Vagina (tissue), 2 donors: ENCODE data around the gene ETS2. TPM values are rescaled to one million over a fixed set of nuclear protein-coding genes. Genes with fewer than 3 reads are reported as not detected.

Source experiments
- DNase-seq, 2 donors: peaks; one replicate each; pipeline ENCODE4 v3.0.0-alpha.2; 2017; ENCODE audit errors: extremely low spot score in 2 of 2
- H3K27ac ChIP-seq: fragments of 200-600 bp; sonication (generic); one replicate; pipeline ENCODE4 v1.5.1; 2019
- H3K27me3 ChIP-seq: fragments of 200-600 bp; sonication (generic); one replicate; pipeline ENCODE4 v1.5.1; 2019
- H3K36me3 ChIP-seq, 2 donors: fragments of 200-600 bp; sonication (generic); one replicate each; pipeline ENCODE4 v1.5.1; 2017 to 2019
- H3K4me1 ChIP-seq: fragments of 200-600 bp; sonication (generic); one replicate; pipeline ENCODE4 v1.5.1; 2019
- H3K4me3 ChIP-seq, 2 donors: fragments of 200-600 bp; sonication (generic); 1 replicate in 1 of 2; 2 replicates in 1 of 2; pipeline ENCODE4 v1.5.1; 2016 to 2019
- H3K9me3 ChIP-seq: fragments of 200-600 bp; sonication (generic); one replicate; pipeline ENCODE4 v1.5.1; 2019
- POLR2A ChIP-seq, 2 donors: fragments of 450-650 bp; IDR thresholded peaks; one replicate each; pipeline ENCODE4 v1.6.1; 2017; ENCODE audit warnings: antibody characterized with exemption in 2 of 2, mild to moderate bottlenecking in 2 of 2, moderate library complexity in 2 of 2
- POLR2AphosphoS5 ChIP-seq, 2 donors: sonication (generic); formaldehyde crosslinking; IDR thresholded peaks; one replicate each; pipeline ENCODE4 v1.9.0; 2017; ENCODE audit warnings: antibody characterized with exemption in 2 of 2, mild to moderate bottlenecking in 2 of 2, low read depth in 1 of 2; ENCODE audit not compliant: insufficient read depth in 1 of 2
- intact Hi-C: fragments of 100-400 bp; cut with DNase I; formaldehyde crosslinking; loops from one replicate; pipeline ENCODE4 v1.15.1; 2023
- total RNA-seq: library from RNA; depleted of rRNA; stranded (reverse); fragments of >200 nt; gene quantifications from one replicate; pipeline ENCODE4 v1.2.3, GENCODE V29; 2016
- TF ChIP-seq, protein P1 (sequence below), 3 experiments: fragments of 450-650 bp in 2 of 3; fragments of 200-600 bp in 1 of 3; sonication (generic) in 1 of 3; IDR thresholded peaks; one replicate each; pipeline ENCODE4 v1.5.1; 2017 to 2019; ENCODE audit warnings: antibody characterized with exemption in 3 of 3, mild to moderate bottlenecking in 2 of 3, moderate library complexity in 2 of 3

The ETS2 gene
- total RNA-seq, 1 donor from 2014 or later, result 134 TPM

GRCh38 chr21:38795475-38795874 is 10.3 kb upstream of the ETS2 start:
- H3K4me3 ChIP-seq, result no peak overlapping the region
- no peaks in the 10 kb centered on the region for H3K27me3 ChIP-seq
- intact Hi-C loops, result no loop called here
- no peak overlapping the region for H3K27ac ChIP-seq
- TF ChIP-seq POLR2AphosphoS5 (IDR thresholded peaks at IDR 0.05; ENCODE audit: insufficient read depth in 1 of 2, low read depth in 1 of 2) (no peak), POLR2A (IDR thresholded peaks at IDR 0.05) (no peak)
- TF ChIP-seq, protein P1, sequence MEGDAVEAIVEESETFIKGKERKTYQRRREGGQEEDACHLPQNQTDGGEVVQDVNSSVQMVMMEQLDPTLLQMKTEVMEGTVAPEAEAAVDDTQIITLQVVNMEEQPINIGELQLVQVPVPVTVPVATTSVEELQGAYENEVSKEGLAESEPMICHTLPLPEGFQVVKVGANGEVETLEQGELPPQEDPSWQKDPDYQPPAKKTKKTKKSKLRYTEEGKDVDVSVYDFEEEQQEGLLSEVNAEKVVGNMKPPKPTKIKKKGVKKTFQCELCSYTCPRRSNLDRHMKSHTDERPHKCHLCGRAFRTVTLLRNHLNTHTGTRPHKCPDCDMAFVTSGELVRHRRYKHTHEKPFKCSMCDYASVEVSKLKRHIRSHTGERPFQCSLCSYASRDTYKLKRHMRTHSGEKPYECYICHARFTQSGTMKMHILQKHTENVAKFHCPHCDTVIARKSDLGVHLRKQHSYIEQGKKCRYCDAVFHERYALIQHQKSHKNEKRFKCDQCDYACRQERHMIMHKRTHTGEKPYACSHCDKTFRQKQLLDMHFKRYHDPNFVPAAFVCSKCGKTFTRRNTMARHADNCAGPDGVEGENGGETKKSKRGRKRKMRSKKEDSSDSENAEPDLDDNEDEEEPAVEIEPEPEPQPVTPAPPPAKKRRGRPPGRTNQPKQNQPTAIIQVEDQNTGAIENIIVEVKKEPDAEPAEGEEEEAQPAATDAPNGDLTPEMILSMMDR (IDR thresholded peaks at IDR 0.05), result no peak
- H3K4me1 ChIP-seq, result peaks cover 6% of the 10 kb centered on the region
- no peaks in the 10 kb centered on the region for H3K9me3 ChIP-seq
- no peak for DNase-seq
- no peaks in the 10 kb centered on the region for H3K36me3 ChIP-seq

- Histone ChIP-seq H3K36me3 (no peaks in the 10 kb centered on the region), H3K4me1 (peaks cover 6% of the 10 kb centered on the region), H3K9me3 (no peaks in the 10 kb centered on the region), H3K27me3 (no peaks in the 10 kb centered on the region), H3K27ac (no peak overlapping the region), H3K4me3 (no peak overlapping the region)
- TF ChIP-seq, protein P1 (IDR thresholded peaks at IDR 0.05), result no peak
- TF ChIP-seq POLR2A (IDR thresholded peaks at IDR 0.05) (no peak), POLR2AphosphoS5 (IDR thresholded peaks at IDR 0.05; ENCODE audit: insufficient read depth in 1 of 2, low read depth in 1 of 2) (no peak)
- intact Hi-C loops, result no loop called here
- DNase-seq, result no peak
Observed at GRCh38 chr21:38796424-38796823, 9.3 kb upstream of the ETS2 start.

GRCh38 chr21:38797470-38797869 is 8.3 kb upstream of the ETS2 start:
- H3K36me3 ChIP-seq, result no peaks in the 10 kb centered on the region
- no peaks in the 10 kb centered on the region for H3K9me3 ChIP-seq
- no peak overlapping the region for H3K27ac ChIP-seq
- H3K4me1 ChIP-seq, result peaks cover 13% of the 10 kb centered on the region
- TF ChIP-seq, protein P1 (IDR thresholded peaks at IDR 0.05), result no peak
- TF ChIP-seq POLR2A (IDR thresholded peaks at IDR 0.05), result no peak
- TF ChIP-seq POLR2AphosphoS5 (IDR thresholded peaks at IDR 0.05; ENCODE audit: insufficient read depth in 1 of 2, low read depth in 1 of 2), result no peak
- DNase-seq, result no peak
- no peaks in the 10 kb centered on the region for H3K27me3 ChIP-seq
- intact Hi-C loops, result no loop called here
- H3K4me3 ChIP-seq, result no peak overlapping the region

DNA sequence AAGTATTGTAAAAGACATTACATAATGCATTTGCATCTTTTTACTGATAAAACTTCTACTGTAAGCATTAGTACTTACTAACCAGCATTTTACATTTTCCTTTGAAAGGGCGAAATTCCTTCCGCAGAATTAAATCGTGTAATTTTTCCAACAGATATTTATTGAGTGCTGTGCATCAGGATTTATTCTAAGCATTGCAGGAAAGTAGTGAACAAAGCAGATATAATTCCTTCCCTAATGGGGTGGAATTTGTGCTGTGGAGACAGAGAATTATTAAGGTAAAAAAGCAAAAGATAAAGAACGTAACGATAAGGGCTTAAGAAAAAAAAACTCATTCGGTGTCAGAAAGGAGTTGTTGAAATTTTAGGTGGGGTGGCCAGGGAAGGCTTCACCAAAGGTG is 7.6 kb upstream of the ETS2 start:
- intact Hi-C loops, result no loop called here
- Histone ChIP-seq H3K27me3 (no peaks in the 10 kb centered on the region), H3K36me3 (no peaks in the 10 kb centered on the region), H3K27ac (no peak overlapping the region), H3K9me3 (no peaks in the 10 kb centered on the region), H3K4me1 (peaks cover 13% of the 10 kb centered on the region), H3K4me3 (no peak overlapping the region)
- no peak for TF ChIP-seq POLR2A (IDR thresholded peaks at IDR 0.05)
- TF ChIP-seq POLR2AphosphoS5 (IDR thresholded peaks at IDR 0.05; ENCODE audit: insufficient read depth in 1 of 2, low read depth in 1 of 2), result no peak
- TF ChIP-seq, protein P1 (IDR thresholded peaks at IDR 0.05), result no peak
- no peak for DNase-seq

GRCh38 chr21:38798481-38798882 is 7.2 kb upstream of the ETS2 start:
- peaks cover 13% of the 10 kb centered on the region for H3K4me1 ChIP-seq
- intact Hi-C loops, result no loop called here
- H3K27me3 ChIP-seq, result no peaks in the 10 kb centered on the region
- H3K27ac ChIP-seq, result no peak overlapping the region
- H3K9me3 ChIP-seq, result no peaks in the 10 kb centered on the region
- no peaks in the 10 kb centered on the region for H3K36me3 ChIP-seq
- H3K4me3 ChIP-seq, result no peak overlapping the region
- no peak for TF ChIP-seq POLR2A (IDR thresholded peaks at IDR 0.05)
- no peak for TF ChIP-seq POLR2AphosphoS5 (IDR thresholded peaks at IDR 0.05; ENCODE audit: insufficient read depth in 1 of 2, low read depth in 1 of 2)
- TF ChIP-seq, protein P1 (IDR thresholded peaks at IDR 0.05), result no peak
- DNase-seq, result no peak
